SKM-1 (cell line): ENCODE data around the gene ARSG.

Source experiments
- DNase-seq: peaks from one replicate; lab custom pipeline; 2025; ENCODE audit not compliant: unreplicated experiment; lab: John Stamatoyannopoulos, UW

ARSG gene

GRCh38 chr17:68463211-68464019 lies 172.1 kb downstream of the ARSG start:
- DNase-seq, result no peak

GRCh38 chr17:68468334-68468733 lies 177.0 kb downstream of the ARSG start:
- DNase-seq, result no peak

- DNase-seq, result no peak
These were observed 177.5 kb downstream of the ARSG start for GRCh38 chr17:68468788-68469187.
